IMR-90 (cell line): ENCODE measurements around the gene KCNAB1.

Experiments used
- BHLHE40 ChIP-seq: fragments of 150-350 bp; IDR thresholded peaks from 2 replicates; pipeline ENCODE4 v1.6.1; 2016; ENCODE audit warnings: mild to moderate bottlenecking, low read depth, low read length
- CEBPB ChIP-seq: IDR thresholded peaks from 2 replicates; pipeline ENCODE4 v1.6.1; 2012; ENCODE audit warnings: low read depth, low read length, improper control_type of control experiment
- FOS ChIP-seq: fragments of 150-350 bp; IDR thresholded peaks from 2 replicates; pipeline ENCODE4 v1.6.1; 2016; ENCODE audit warnings: low read depth, low read length
- MXI1 ChIP-seq: IDR thresholded peaks from 2 replicates; pipeline ENCODE4 v1.6.1; 2012; ENCODE audit warnings: low read depth, mild to moderate bottlenecking, low read length, moderate library complexity, borderline replicate concordance
- NFE2L2 ChIP-seq: fragments of 150-350 bp; IDR thresholded peaks from 2 replicates; pipeline ENCODE4 v1.6.1; 2016; ENCODE audit warnings: low read depth, mild to moderate bottlenecking, low read length
- POLR2A ChIP-seq: IDR thresholded peaks from 2 replicates; pipeline ENCODE4 v1.6.1; 2012; ENCODE audit warnings: mild to moderate bottlenecking, low read depth, low read length
- RAD21 ChIP-seq: IDR thresholded peaks from 2 replicates; pipeline ENCODE4 v1.6.1; 2012; ENCODE audit warnings: low read length, improper control_type of control experiment
- RCOR1 ChIP-seq: IDR thresholded peaks from 2 replicates; pipeline ENCODE4 v1.6.1; 2012; ENCODE audit warnings: mild to moderate bottlenecking, low read length, improper control_type of control experiment; ENCODE audit not compliant: insufficient replicate concordance
- RFX5 ChIP-seq: IDR thresholded peaks from 2 replicates; pipeline ENCODE4 v1.8.0; 2012; ENCODE audit warnings: low read depth, mild to moderate bottlenecking, low read length, moderate library complexity
- SMC3 ChIP-seq: fragments of 150-350 bp; IDR thresholded peaks from 2 replicates; pipeline ENCODE4 v1.6.1; 2016; ENCODE audit warnings: low read depth, mild to moderate bottlenecking, antibody characterized with exemption, low read length, moderate library complexity
- TF ChIP-seq, protein P1 (sequence below): conservative IDR thresholded peaks from 2 replicates; pipeline ENCODE4 v1.5.1; 2012; ENCODE audit warnings: mild to moderate bottlenecking, low read depth, low read length, improper control_type of control experiment
- TF ChIP-seq, protein P2 (sequence below): fragments of 150-350 bp; IDR thresholded peaks from 2 replicates; pipeline ENCODE4 v1.6.1; 2017; ENCODE audit warnings: mild to moderate bottlenecking, antibody characterized with exemption, low read length, low read depth

DNA sequence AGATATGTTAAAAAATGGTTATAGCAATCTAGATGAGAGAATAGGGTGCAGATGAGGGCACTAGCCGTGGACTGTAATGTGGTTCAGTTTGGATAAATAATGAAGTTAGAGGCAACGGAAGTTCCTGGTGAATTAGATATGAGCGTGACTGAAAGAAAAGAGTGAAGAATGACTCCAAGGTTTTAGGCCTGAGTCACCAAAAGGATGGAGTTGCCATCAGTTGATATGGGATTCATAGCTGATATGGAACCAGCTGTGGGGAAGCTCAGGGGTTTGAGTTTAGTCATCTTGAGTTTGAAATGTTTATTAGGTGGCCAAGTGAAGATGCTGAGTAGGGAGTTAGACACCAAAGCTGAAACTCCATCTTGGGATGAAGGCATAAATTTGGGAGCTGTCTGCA lies 368.4 kb downstream of the KCNAB1 start:
- TF ChIP-seq POLR2A (no peak), MXI1 (no peak), BHLHE40 (no peak), SMC3 (no peak), FOS (peak; percentile 15; the same call in 1 of the 2 replicates), RFX5 (no peak), NFE2L2 (no peak), CEBPB (no peak), RCOR1 (no peak), RAD21 (no peak)
- TF ChIP-seq, protein P1, sequence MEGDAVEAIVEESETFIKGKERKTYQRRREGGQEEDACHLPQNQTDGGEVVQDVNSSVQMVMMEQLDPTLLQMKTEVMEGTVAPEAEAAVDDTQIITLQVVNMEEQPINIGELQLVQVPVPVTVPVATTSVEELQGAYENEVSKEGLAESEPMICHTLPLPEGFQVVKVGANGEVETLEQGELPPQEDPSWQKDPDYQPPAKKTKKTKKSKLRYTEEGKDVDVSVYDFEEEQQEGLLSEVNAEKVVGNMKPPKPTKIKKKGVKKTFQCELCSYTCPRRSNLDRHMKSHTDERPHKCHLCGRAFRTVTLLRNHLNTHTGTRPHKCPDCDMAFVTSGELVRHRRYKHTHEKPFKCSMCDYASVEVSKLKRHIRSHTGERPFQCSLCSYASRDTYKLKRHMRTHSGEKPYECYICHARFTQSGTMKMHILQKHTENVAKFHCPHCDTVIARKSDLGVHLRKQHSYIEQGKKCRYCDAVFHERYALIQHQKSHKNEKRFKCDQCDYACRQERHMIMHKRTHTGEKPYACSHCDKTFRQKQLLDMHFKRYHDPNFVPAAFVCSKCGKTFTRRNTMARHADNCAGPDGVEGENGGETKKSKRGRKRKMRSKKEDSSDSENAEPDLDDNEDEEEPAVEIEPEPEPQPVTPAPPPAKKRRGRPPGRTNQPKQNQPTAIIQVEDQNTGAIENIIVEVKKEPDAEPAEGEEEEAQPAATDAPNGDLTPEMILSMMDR: no peak
- TF ChIP-seq, protein P2, sequence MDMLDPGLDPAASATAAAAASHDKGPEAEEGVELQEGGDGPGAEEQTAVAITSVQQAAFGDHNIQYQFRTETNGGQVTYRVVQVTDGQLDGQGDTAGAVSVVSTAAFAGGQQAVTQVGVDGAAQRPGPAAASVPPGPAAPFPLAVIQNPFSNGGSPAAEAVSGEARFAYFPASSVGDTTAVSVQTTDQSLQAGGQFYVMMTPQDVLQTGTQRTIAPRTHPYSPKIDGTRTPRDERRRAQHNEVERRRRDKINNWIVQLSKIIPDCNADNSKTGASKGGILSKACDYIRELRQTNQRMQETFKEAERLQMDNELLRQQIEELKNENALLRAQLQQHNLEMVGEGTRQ: no peak
